ENCODE data around the gene CBARP. TPM values are rescaled to one million over a fixed set of nuclear protein-coding genes. Genes with fewer than 3 reads are reported as not detected.
A peak's percentile ranks its signal among the peaks of the same experiment; 100 is the strongest.

CBARP gene
- total and polyA plus RNA-seq, 9 of the 15 experiments (the other 6 are each of a cell fraction or from before 2014, with no cell fraction given): 0.03 to 8.9 (median 1.2) TPM; not detected in 1

DNA sequence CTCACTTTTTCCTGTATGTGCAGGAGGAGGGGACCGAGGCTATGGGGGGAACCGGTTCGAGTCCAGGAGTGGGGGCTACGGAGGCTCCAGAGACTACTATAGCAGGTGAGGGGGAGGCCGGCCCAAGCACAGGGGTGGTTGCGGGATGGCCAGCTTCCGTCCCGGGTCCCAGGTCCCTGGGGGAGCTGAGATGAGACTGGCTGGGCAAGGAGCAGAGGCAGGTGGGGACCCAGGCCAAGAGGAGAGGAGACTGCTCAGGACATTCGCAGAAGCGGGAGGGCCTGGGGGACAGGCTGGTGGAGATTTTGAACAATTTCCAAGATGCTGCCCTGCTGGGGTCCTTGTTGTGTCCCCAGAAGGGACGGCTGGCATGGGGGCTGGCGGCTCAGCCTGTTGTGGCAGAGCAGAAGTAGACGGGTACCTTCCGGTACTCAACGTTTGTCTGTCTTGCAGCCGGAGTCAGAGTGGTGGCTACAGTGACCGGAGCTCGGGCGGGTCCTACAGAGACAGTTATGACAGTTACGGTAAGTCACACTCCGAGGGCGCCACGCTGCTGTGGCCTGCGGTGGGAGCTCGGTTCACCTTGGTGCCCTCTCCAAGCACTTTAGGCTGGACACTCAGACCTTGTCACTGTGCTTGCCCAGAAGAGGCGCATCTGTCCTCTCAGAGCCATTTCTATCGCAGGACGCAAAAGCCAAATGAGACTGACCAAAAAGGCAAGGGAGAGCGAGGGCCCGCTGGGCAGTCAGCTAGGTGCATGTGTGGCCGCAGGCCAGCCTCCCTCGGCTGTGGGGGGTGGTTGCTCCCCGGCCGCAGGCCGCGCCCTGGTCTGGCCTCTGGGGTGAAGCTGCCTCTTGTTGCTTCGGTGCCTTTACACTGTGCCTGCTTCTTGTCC lies 34.0 kb upstream of the CBARP start (continued):
- TF ChIP-seq SAFB2 (IDR thresholded peaks at IDR 0.05; ENCODE audit: borderline replicate concordance, low read depth, low read length, severe bottlenecking) (no peak), MTF1 (CRISPR knock-in tag; IDR thresholded peaks at IDR 0.05; ENCODE audit: borderline replicate concordance) (no peak), ZNF830 (CRISPR knock-in tag; IDR thresholded peaks at IDR 0.05) (no peak), BRD4 (IDR thresholded peaks at IDR 0.05) (no peak; the same call in 1 of the 2 replicates), RBM17 (IDR thresholded peaks at IDR 0.05; ENCODE audit: borderline replicate concordance, low read depth, low read length) (no peak), MAFG (tag; conservative IDR thresholded peaks at IDR 0.05) (no peak), HDGF (IDR thresholded peaks at IDR 0.05) (peak; percentile 18; the same call in 1 of the 2 replicates), TCF3 (CRISPR knock-in tag; IDR thresholded peaks at IDR 0.05) (no peak), ZNF75A (CRISPR knock-in tag; IDR thresholded peaks at IDR 0.05) (no peak), HMG20B (CRISPR knock-in tag; IDR thresholded peaks at IDR 0.05) (no peak), RFX7 (CRISPR knock-in tag; IDR thresholded peaks at IDR 0.05) (no peak), ELF4 (CRISPR knock-in tag; IDR thresholded peaks at IDR 0.05) (no peak), PCBP1 (IDR thresholded peaks at IDR 0.05; ENCODE audit: low read depth, low read length, poor library complexity, severe bottlenecking) (no peak), KLF6 (CRISPR knock-in tag; IDR thresholded peaks at IDR 0.05; ENCODE audit: borderline replicate concordance) (no peak), ZFP1 (CRISPR knock-in tag; IDR thresholded peaks at IDR 0.05) (no peak), ZNF780A (CRISPR knock-in tag; IDR thresholded peaks at IDR 0.05) (no peak), PML (IDR thresholded peaks at IDR 0.05; ENCODE audit: low read length) (no peak), ZNF436 (CRISPR knock-in tag; IDR thresholded peaks at IDR 0.05) (no peak), RB1 (IDR thresholded peaks at IDR 0.05; ENCODE audit: low read depth) (no peak), ZNF175 (CRISPR knock-in tag; IDR thresholded peaks at IDR 0.05; ENCODE audit: low read depth) (no peak), ZNF561 (CRISPR knock-in tag; conservative IDR thresholded peaks at IDR 0.05) (no peak), U2AF1 (optimal IDR thresholded peaks at IDR 0.05; ENCODE audit: low read depth, low read length) (no peak)
- TF ChIP-seq, protein P1, sequence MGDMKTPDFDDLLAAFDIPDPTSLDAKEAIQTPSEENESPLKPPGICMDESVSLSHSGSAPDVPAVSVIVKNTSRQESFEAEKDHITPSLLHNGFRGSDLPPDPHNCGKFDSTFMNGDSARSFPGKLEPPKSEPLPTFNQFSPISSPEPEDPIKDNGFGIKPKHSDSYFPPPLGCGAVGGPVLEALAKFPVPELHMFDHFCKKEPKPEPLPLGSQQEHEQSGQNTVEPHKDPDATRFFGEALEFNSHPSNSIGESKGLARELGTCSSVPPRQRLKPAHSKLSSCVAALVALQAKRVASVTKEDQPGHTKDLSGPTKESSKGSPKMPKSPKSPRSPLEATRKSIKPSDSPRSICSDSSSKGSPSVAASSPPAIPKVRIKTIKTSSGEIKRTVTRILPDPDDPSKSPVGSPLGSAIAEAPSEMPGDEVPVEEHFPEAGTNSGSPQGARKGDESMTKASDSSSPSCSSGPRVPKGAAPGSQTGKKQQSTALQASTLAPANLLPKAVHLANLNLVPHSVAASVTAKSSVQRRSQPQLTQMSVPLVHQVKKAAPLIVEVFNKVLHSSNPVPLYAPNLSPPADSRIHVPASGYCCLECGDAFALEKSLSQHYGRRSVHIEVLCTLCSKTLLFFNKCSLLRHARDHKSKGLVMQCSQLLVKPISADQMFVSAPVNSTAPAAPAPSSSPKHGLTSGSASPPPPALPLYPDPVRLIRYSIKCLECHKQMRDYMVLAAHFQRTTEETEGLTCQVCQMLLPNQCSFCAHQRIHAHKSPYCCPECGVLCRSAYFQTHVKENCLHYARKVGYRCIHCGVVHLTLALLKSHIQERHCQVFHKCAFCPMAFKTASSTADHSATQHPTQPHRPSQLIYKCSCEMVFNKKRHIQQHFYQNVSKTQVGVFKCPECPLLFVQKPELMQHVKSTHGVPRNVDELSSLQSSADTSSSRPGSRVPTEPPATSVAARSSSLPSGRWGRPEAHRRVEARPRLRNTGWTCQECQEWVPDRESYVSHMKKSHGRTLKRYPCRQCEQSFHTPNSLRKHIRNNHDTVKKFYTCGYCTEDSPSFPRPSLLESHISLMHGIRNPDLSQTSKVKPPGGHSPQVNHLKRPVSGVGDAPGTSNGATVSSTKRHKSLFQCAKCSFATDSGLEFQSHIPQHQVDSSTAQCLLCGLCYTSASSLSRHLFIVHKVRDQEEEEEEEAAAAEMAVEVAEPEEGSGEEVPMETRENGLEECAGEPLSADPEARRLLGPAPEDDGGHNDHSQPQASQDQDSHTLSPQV (IDR thresholded peaks at IDR 0.05): peak; percentile 75; the same call in 1 of the 2 replicates
- TF ChIP-seq, protein P2, sequence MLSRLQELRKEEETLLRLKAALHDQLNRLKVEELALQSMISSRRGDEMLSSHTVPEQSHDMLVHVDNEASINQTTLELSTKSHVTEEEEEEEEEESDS (CRISPR knock-in tag; IDR thresholded peaks at IDR 0.05): no peak

Data from K562 (cell line).